HG03064 (cell line): ENCODE results near the gene PEX10.

Source experiments
- ATAC-seq: cut with Tn5 transposase; IDR thresholded peaks from one replicate; pipeline ENCODE4 v1.9.1; 2021; ENCODE audit warnings: low read depth; ENCODE audit not compliant: unreplicated experiment

PEX10 gene

DNA sequence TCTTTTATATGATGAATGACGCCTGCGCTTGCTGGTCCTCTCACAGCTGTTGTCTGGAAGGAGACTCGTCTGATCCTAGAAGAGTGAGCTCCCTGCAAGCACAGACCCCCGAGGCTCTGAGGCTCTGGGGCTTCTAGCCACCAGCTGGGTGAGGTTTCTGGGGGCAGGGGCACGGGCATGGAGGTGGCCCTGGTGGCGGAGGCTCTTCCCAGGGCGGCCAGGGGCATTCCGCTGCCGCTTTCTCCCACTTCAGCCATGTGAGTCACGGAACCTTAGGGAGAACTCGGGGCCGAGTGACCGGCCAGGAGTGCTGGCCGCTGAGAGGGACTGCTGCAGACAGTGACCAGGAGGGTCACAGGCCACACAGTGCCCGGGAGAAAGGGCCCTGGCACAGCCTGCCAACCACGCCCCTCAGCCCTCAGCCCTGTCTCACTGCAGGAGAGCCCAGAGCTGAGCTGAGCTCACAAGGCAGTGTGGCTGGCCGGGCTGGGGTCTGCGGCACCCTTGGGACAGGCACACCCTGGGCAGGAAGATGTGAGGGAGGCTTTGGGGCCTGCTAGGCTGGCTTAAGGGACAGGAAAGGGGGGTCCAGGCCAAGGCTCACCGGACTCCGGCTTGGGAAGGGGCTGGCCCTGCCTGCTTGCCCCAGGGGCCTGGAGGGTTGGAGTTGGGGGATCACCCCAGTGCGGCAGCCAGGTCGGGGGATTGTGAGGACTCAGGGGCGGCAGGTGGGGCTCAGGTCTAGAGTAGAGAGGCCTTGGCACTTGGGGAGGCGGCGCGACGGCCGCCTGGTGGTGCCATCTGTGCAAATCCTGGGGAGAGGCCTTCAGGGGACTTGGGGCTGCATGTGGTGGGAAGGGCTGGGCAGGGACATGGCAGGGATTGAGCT lies 56.7 kb downstream of the PEX10 start:
- no peak for ATAC-seq

DNA sequence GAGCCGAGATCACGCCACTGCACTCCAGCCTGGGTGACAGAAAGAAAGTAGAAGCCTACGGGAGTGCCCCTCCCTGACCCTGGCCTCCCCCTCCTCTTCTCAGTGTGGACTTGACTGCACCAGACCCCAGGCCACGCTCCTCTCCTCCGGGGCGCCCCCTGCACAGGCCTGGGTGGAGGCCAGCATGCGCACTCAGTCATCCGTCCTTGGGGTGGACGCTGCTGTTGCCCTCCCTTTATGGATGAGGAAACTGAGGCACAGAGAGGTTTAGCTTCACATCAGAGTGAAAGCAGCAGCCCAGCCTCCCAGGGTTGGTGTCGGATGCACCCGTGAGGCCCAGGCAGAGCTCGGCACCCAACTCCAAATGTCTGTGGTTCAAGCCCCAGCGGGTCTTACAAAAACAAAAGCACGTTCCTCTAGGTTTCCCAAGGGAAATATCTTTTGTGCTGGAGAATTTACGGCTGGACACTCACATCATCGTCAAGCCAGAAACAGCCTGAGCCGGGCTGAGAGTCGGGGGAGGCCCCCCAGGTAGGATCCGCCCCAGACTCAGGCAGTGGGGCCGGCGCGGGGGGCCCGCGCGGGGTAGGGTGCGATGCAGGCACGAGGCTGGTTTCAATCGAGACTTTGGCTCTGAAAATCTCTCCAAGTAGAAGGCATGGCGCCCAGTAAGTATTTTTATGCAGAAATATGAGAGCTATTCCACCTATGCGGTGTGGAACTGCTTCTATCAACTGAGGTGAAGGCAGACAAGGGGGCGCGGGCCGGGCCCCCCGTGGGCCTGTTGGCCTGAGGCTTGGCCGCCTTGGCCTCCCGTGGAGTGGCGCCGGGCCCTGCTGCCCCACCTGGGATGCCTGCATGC lies 57.6 kb downstream of the PEX10 start:
- ATAC-seq = no peak
